CD4-positive, alpha-beta T cell treated with Interleukin-17A for 1 hour (primary cell): ENCODE data around the gene LDLRAP1.
A peak's percentile ranks its signal among the peaks of the same experiment; 100 is the strongest.

ENCODE experiments used
- DNase-seq: peaks from one replicate; pipeline ENCODE4 v3.0.0-alpha.2; 2020

The LDLRAP1 gene

GRCh38 chr1:25544243-25544764 is 898 bp downstream of the LDLRAP1 start:
- no peak for DNase-seq

GRCh38 chr1:25544819-25545218 is 1.4 kb downstream of the LDLRAP1 start:
- no peak for DNase-seq

GRCh38 chr1:25545767-25546166 is 2.4 kb downstream of the LDLRAP1 start:
- no peak for DNase-seq

- no peak for DNase-seq
Observed at GRCh38 chr1:25546193-25546592, 2.8 kb downstream of the LDLRAP1 start.

DNA sequence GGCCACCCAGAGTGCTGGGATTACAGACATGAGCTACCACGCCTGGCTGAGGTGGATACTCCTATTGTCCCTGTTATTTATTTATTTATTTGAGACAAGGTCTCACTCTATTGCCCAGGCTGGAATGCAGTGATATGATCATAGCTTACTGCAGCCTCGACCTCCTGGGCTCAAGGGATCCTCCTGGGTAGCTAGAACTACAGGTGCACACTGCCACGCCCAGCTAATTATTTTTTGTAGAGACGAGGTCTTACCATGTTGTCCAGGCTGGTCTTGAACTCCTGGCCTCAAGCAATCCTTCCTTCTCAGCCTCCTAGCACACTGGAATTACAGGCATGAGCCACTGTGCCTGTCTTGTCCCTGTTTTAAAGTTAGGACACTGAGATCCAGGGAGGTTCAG is 5.2 kb downstream of the LDLRAP1 start:
- no peak for DNase-seq

- peak; percentile 77 for DNase-seq
Observed at GRCh38 chr1:25549273-25550154, 6.1 kb downstream of the LDLRAP1 start.

- DNase-seq: no peak
Observed at GRCh38 chr1:25550155-25550506, 6.7 kb downstream of the LDLRAP1 start.

- DNase-seq: no peak
Observed at GRCh38 chr1:25550683-25551310, 7.4 kb downstream of the LDLRAP1 start.

- no peak for DNase-seq
Observed at GRCh38 chr1:25553749-25554429, 10.5 kb downstream of the LDLRAP1 start.

- DNase-seq: no peak
Observed at GRCh38 chr1:25554430-25554780, 11.0 kb downstream of the LDLRAP1 start.

DNA sequence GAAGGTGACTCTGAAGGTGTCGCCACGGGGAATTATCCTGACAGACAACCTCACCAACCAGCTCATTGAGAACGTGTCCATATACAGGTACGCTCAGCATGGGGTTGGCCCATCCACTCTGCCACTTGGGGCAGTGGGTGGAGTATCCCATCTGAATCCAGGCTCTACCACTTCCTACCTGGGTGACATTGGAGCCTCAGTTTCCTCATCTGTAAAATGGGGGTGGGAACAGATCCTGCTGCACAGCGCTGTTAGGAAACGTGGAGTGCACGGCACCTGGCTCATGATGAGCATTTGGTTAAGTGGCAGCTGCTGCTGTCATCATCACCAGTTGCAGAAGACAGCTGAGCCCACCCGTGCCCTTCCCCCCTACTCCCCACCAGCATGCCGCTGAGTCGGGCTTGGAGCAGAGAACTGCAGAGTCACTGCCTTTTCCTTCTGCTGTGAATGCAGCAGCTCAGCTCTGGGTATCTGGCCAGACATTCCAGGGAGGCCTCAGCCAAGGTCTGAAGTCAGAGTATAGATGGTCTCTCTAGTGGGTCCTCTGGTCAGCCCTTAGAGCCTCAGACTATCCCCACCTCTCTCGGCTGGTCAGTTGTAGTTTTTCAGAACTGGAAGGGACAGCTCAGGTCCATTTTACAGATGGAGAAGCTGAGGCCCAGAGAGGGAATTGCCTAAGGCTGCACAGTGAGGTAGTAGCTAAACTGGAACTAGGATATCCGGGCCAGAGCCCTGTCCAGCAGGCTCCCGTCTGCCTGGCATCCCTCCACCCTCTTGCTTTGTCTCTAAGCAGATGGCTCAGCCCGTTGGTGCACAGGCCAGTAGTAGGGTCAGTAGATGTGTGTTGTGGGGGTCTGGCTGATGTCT is 11.7 kb downstream of the LDLRAP1 start:
- DNase-seq: no peak

DNA sequence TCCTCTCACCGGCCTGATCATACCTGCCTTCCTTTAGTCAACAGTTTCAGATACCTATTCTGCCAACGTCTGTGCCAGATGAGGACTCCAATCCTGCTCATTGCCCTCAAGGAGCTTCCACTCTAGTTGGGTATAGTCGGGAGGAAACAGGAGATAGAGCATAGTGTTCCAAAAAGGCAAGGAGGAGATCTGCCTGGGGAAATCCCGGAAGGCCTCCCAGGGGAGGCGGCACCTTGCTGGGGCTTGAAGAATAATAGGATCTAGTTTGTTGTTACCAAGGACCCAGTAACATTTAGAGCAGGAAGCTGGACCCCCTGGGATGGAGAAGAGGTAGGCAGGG is 12.3 kb downstream of the LDLRAP1 start:
- DNase-seq: no peak

DNA sequence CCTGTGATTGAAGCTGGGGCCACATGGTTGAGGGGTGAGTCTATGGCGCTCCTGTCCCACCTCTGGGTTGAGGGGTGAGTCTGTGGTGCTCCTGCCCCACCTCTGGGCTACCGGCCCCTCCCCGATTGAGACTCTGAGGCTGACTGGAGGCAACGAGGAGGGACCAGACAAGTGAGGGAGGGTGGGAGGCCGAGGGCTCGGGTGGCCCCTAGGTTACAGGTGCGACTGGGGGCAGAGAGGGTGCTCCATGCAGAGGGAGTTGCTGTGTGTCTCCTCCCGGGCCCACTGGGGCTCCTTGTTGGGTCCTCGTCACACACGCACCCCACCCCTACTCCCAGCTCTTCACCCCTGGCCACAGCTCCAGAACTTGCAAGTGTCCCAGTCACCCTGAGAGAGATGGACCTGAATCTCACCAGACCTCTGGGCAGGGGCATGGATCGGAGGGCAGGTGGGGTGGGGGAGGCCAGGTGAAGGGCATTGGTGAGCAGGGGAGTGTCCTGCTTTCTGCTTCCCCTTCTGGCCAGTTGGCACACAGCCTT is 12.8 kb downstream of the LDLRAP1 start:
- no peak for DNase-seq

DNA sequence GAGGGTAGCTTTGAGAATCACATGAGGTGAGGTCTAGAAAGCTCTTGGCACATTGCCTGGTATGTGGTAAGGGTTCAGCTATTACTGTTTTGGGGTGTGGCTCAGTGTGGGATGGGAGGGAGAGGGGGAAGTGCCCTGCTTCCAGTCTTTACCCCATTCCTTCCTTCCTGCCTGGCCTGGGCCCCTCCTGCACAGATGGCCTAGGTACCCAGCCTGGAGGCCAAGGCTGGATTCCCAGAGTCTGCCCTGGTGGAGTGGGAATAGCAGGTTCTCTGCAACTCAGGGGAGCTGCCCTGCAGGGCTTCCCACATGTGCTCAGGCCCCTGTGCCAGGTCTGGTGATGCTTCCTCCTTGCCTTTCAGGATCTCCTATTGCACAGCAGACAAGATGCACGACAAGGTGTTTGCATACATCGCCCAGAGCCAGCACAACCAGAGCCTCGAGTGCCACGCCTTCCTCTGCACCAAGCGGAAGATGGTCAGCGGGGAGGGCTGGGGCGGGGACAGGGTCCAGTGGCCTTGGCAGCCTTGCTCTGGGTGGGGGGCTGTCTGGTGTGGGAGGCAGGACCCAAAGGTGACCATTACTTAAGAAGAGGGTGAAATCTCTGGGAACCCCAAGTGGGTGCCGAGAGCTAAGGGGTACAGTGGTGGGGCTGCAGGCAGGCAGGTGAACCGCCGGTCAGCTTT is 13.5 kb downstream of the LDLRAP1 start:
- DNase-seq: peak; percentile 59

DNA sequence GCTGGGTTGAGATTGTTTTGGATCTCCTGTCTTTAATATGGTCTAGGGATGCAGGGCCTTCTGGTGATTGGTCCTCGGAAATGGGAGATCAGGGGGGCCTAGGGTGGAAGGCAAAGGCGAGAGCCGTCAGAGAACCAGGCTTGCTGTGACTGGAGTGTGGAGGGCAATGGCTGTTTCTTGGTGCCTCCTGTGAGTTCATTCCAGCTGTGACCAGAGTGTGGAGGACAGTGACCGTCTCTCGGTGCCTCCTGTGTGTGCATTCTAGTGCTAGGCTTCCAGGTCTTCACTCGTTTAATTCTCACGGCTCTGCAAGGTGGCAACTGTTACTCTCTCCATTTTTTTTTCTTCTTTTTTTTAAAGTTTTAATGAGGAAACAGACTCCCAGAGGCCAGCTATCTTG is 14.1 kb downstream of the LDLRAP1 start:
- DNase-seq: no peak

DNA sequence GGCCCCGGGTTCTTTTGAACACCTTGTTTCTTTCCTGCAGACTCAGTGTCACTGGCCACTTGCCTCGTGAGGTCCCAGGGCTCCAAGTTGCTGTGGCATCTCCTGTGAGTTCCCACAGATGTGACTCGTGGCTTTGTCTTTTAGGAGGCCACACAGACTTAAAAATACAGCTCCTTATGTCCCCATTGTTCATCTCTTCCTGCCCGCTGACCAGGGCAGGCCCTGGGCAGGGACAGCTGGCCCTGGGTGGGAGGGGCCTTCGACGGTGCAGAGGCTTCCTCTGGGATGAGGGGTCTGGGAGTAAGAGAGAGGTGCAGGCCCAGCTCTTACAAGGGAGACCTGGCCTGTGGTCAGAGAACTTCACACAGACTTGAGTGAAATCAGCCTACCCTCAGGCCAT is 15.6 kb downstream of the LDLRAP1 start:
- no peak for DNase-seq

- no peak for DNase-seq
Observed at GRCh38 chr1:25560001-25560400, 16.6 kb downstream of the LDLRAP1 start.

DNA sequence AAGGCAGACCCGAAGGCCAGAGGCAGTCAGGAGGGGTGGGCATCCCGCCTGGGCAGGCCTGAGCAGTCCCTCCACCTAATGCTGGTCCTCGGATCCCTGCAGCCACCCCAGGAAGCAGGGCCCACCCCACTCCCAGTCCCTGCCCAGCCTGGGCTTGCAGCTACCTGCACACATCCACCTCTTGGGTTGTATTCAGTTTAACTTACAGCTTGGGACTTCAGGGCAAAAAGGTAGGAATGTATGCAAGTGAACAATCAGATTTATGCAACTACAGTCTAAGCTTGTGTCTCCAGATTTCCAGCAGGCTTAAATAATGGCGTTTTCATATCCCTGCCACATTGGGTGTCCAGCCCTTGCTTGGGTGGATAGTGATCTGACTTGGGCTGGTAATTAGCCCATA is 17.4 kb downstream of the LDLRAP1 start:
- DNase-seq: no peak

- no peak for DNase-seq
Observed at GRCh38 chr1:25561421-25562100, 18.2 kb downstream of the LDLRAP1 start.

DNA sequence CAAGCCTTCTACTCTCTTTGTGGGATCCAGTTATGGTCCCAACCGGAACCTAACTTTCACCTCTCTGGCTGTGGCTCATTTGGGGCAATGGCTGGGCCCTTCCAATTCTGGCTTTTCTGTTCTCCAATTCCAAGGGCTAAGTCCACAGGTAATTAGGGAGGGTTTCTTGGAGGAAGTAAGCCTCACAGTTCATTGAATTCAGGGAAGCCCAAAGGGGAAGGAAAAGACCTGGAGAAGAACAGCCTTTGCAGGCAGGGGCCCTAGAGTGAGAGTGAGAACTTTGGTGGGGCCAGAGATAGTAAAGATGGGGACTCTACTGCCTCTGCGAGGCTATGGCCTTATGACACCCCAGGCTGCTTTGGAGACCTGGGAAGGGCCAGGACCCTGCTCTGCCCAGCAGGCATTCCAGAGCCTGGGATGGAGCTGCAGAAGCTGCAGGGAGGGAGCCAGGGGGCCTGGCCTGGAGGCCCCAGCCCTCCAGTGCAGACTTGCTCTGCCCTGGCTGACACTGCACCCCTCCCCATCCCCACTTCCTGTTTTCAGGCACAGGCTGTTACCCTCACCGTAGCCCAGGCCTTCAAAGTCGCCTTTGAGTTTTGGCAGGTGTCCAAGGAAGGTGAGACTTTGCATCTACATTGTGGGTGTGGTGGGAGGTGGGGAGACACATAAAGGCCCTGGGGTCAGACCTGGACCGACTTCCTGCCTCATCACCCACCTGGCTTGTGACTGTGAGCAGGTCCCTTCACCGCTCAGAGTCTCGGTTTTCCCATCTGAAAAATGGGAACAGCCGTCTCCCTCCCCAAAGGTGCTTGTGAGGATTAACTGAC is 18.9 kb downstream of the LDLRAP1 start:
- DNase-seq: peak; percentile 92

- DNase-seq: no peak
Observed at GRCh38 chr1:25562928-25563283, 19.5 kb downstream of the LDLRAP1 start.
